Upper lobe of left lung (tissue), 4 donors: ENCODE data around the gene ERN1.

Experiments
- CTCF ChIP-seq, 6 experiments: fragments of 450-650 bp in 4 of 6; fragments of 200-600 bp in 2 of 6; sonication (generic) in 2 of 6; IDR thresholded peaks; one replicate each; pipeline ENCODE4 v1.5.1; 2016 to 2019; ENCODE audit warnings: antibody characterized with exemption in 6 of 6
- EP300 ChIP-seq, 4 donors: sonication (generic); formaldehyde crosslinking; IDR thresholded peaks; one replicate each; pipeline ENCODE4 v1.5.1; 2017; ENCODE audit warnings: antibody characterized with exemption in 4 of 4, control low read depth in 2 of 4

GRCh38 chr17:64041912-64042311, 88.0 kb downstream of the ERN1 start:
- TF ChIP-seq CTCF (IDR thresholded peaks at IDR 0.05) (no peak), EP300 (IDR thresholded peaks at IDR 0.05) (no peak)
